ENCODE results near the gene APOOL. TPM values are rescaled to one million over a fixed set of nuclear protein-coding genes. Genes with fewer than 3 reads are reported as not detected.
"Not testable (repeated sequence)": the region's sequence is repeated elsewhere in the genome, so short reads cannot be mapped to it uniquely, and the experiment has no call there.

The APOOL gene
- total RNA-seq, 1 experiment from 2014 or later = 11.0 TPM

GRCh38 chrX:85052205-85052604, 48.5 kb downstream of the APOOL start:
- no peaks in the 10 kb centered on the region for H3K36me3 ChIP-seq
- no peaks in the 10 kb centered on the region for H3K9me3 ChIP-seq
- H3K27me3 ChIP-seq = no peaks in the 10 kb centered on the region
- no peak overlapping the region for H3K4me3 ChIP-seq
- no peak for DNase-seq

DNA sequence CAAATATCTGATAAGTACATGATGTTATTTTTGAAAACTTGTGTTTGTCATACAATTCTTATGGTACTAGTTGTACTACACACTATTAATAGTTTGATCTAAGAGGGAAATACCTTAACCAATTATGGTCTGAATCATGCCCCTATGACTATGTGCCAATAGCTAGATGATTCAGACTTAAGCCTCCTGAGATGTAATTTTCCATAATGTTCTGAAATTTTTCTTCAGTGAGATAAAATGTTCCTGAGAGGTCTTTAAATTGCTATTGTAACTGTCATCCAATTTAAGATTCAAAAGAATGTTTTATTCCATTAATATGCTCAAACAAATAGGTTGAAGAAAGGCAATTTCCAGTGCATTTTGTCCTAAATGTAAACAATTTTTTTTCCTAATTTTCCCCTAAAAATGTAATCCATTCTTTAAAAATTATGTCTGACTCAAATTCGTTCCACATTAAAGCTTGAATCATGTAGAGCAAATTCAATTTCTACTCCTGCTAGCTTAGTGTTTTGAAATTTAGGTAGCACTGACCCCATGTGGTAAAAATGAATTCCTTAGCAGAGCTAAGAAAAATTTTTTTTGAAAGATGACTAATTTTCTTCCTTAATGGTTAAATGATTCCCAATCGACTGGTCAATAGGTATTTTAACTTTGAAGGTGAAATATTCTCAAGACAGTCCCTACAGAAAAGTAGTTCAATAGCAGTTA, 49.1 kb downstream of the APOOL start:
- DNase-seq = no peak
- Histone ChIP-seq H3K4me3 (no peak overlapping the region), H3K27me3 (no peaks in the 10 kb centered on the region), H3K36me3 (no peaks in the 10 kb centered on the region), H3K9me3 (no peaks in the 10 kb centered on the region)

- no peak overlapping the region for H3K4me3 ChIP-seq
- DNase-seq = no peak
- H3K36me3 ChIP-seq = no peaks in the 10 kb centered on the region
- H3K27me3 ChIP-seq = no peaks in the 10 kb centered on the region
- no peaks in the 10 kb centered on the region for H3K9me3 ChIP-seq
These were observed 62.0 kb downstream of the APOOL start for GRCh38 chrX:85065512-85066198.

DNA sequence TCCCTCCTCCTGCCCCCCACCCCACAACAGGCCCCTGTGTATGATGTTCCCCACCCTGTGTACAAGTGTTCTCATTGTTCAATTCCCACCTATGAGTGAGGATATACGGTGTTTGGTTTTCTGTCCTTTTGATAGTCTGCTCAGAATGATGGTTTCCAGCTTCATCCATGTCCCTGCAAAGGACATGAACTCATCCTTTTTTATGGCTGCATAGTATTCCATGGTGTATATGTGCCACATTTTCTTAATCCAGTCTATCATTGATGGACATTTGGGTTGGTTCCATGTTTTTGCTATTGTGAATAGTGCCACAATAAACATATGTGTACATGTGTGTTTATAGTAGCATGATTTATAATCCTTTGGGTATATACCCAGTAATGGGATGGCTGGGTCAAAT, 73.6 kb downstream of the APOOL start:
- H3K27me3 ChIP-seq, H3K36me3 ChIP-seq, DNase-seq, H3K9me3 ChIP-seq, H3K4me3 ChIP-seq: not testable (repeated sequence)

DNA sequence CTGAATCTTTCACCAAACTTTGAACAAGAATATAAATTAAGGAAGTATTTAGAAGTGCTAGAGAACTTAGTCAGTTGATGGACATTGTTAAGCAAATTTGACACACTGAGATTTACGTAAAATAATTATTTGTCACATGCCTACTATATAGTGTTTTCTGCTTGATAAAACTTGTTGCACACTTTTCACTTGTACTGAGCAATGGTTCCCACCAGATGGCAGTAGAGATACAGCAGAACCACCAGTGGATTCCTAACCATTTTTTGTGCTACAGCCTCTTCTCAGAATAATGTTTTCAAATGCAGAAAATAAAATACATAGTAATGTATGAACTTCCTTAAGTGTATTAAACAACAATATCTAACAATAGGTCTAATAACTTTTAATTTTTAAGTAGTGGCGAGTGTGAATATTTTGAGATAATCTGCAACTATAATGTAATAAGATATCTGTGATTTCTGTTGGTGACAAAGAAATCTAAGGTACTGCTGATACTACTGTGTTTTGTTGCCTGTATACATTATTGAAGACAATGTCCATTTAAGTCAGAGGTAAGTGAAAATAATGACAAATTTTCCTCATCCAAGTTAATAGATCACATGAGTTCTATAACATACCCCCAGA, 81.2 kb downstream of the APOOL start:
- Histone ChIP-seq H3K4me3 (no peak overlapping the region), H3K9me3 (no peaks in the 10 kb centered on the region), H3K27me3 (no peaks in the 10 kb centered on the region), H3K36me3 (no peaks in the 10 kb centered on the region)
- DNase-seq = no peak

DNA sequence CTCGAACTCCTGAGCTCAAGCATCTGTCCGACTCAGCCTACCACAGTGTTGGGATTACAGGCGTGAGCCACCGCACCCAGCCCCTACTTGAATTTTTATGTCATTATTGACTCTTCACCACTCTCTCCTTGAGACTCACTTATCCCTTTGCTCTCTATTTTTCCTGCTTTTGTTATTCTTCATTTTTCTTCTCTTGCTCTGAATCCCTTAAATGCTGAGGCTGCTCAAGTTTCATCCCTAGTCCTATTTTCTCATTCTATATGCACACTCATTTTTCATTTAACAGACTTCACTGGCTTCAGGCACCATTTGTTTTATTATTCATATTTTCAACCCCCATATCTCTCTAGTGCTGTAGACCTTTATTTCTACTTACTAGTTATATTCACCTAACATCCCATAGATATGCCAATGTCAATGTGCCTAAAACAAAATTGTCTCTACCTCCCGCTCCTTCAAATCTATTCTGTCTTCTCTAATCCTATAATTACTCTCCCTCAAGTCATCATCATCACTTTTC, 85.7 kb downstream of the APOOL start:
- Histone ChIP-seq H3K36me3 (no peaks in the 10 kb centered on the region), H3K4me3 (no peak overlapping the region), H3K27me3 (no peaks in the 10 kb centered on the region), H3K9me3 (no peaks in the 10 kb centered on the region)
- DNase-seq = no peak

- Histone ChIP-seq H3K36me3 (no peaks in the 10 kb centered on the region), H3K9me3 (no peaks in the 10 kb centered on the region), H3K4me3 (no peak overlapping the region), H3K27me3 (no peaks in the 10 kb centered on the region; the same call in 1 of the 2 replicates)
- DNase-seq = peak; percentile 81
These were observed 103.7 kb downstream of the APOOL start for GRCh38 chrX:85107407-85107806.

- Histone ChIP-seq H3K9me3 (no peaks in the 10 kb centered on the region), H3K27me3 (no peaks in the 10 kb centered on the region), H3K4me3 (no peak overlapping the region), H3K36me3 (no peaks in the 10 kb centered on the region)
- DNase-seq = peak; percentile 6
These were observed 104.5 kb downstream of the APOOL start for GRCh38 chrX:85108165-85108564.

DNA sequence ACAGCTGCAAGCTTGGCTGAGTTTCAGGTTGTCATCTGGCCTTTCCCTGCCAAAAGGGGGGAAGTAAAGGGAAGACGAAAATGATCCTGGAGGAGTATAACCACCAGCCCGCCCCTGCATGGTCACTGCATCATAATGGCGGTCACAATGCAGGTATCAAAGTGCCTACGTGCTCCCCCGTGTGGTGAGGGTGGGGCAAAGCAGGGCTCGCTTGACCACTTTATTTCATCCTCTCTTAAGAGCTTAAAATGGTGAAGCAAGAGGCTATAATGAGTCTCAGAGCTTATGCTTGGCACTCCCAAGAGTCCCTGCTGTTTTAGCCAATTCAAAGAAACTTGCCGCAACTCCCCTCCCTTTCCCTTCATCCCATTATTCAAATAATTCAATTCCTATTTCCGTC, 105.6 kb downstream of the APOOL start:
- Histone ChIP-seq H3K27me3 (no peaks in the 10 kb centered on the region), H3K4me3 (no peak overlapping the region), H3K9me3 (no peaks in the 10 kb centered on the region), H3K36me3 (no peaks in the 10 kb centered on the region)
- no peak for DNase-seq

DNA sequence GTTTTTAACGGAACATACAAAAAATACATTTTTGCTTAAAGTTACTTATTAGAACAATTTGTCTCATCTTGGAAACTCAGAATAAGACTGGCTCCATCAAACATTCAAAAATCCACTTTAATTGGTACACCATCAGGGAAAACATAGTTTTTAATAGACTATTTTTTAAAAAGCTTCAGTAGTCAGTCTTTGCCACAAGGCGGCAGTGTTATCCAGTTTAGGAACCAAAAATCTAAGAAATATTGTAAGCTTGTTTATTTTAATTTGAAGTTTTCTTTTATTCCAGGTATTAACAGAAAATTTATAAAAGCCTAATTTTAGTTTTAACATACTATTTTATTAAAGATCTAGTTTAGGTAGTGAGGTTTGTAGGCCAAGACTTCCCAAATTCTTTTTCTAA, 107.7 kb downstream of the APOOL start:
- no peak overlapping the region for H3K4me3 ChIP-seq
- no peaks in the 10 kb centered on the region for H3K36me3 ChIP-seq
- DNase-seq = no peak
- no peaks in the 10 kb centered on the region for H3K27me3 ChIP-seq
- H3K9me3 ChIP-seq = no peaks in the 10 kb centered on the region

DNA sequence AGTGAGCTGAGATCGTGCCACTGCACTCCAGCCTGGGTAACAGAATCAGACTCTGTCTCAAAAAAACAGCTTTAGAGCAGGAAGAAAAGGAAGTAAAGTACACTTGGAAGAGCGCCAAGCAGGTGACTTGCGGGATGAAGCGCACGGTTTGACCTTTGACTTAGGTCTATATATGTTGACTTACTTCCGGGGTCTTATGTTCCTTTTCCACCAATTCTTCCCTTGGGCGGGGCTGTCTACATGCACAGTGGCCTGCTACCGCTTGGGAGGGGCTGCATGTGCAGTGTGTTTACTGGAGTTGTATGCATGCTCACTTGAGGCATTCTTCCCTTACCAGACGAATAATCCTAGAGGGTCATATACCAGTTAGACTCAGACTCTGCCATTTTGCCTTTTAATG, 108.6 kb downstream of the APOOL start:
- Histone ChIP-seq H3K9me3 (no peaks in the 10 kb centered on the region), H3K36me3 (no peaks in the 10 kb centered on the region), H3K4me3 (no peak overlapping the region), H3K27me3 (no peaks in the 10 kb centered on the region)
- no peak for DNase-seq

DNA sequence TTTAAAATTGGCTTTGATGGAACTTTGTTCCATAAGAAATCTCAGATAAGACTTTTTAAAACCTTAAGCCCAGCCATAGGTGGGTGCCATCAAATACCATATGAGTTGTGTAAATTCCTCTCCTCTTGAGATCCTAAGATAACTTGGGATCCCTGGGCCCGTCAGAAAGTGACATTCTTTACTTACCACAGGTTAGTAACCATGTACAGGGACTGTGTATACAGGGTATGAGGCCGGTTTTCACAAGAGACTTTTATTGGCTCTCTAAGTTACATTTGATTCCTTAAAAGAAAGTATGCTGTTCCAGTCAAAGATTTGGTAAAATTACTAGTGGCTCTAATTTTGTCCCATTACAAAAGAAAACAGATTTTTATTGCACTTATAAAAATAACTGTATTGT, 110.1 kb downstream of the APOOL start:
- no peak for DNase-seq
- Histone ChIP-seq H3K36me3 (no peaks in the 10 kb centered on the region), H3K9me3 (no peaks in the 10 kb centered on the region), H3K27me3 (no peaks in the 10 kb centered on the region), H3K4me3 (no peak overlapping the region)

DNA sequence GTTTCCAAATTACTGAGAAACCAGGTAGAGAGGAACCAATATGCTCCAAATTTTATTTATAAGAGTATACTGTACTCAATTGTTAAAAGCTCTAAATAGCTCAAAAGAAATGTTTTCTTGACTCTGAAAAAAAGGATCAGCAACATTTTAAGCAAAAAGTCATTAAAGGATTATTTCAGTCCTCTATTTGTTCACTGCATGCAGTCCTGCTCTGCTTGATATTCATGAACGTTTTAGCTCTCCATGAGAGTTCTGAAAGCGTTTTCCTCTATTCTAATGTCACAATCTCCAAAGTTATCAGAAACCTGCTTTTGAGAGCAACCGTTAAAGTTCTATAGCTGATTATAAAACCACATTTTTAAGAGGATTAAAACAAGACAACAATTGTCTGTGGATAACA, 110.5 kb downstream of the APOOL start:
- Histone ChIP-seq H3K9me3 (no peaks in the 10 kb centered on the region), H3K36me3 (no peaks in the 10 kb centered on the region), H3K4me3 (no peak overlapping the region), H3K27me3 (no peaks in the 10 kb centered on the region)
- no peak for DNase-seq

DNA sequence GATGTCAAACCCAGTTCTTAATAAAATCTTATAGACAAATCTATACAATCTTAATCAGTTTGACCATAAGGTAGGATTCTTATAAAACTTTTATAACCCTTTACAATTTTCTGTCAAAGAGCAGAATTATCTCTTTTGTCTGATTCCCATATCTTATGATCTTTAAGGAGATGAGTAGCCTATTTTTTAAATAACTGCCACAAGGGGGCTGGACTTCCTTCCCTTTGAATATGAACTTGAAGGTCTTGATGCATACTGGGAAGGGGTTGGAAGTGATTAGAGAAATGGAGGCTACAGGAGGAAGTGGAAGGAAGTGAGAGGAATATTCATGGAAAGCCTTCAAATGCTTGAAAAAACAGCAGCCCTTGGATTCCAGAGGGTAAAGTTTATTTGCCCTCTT, 111.1 kb downstream of the APOOL start:
- Histone ChIP-seq H3K36me3 (no peaks in the 10 kb centered on the region), H3K4me3 (no peak overlapping the region), H3K27me3 (no peaks in the 10 kb centered on the region), H3K9me3 (no peaks in the 10 kb centered on the region)
- no peak for DNase-seq

DNA sequence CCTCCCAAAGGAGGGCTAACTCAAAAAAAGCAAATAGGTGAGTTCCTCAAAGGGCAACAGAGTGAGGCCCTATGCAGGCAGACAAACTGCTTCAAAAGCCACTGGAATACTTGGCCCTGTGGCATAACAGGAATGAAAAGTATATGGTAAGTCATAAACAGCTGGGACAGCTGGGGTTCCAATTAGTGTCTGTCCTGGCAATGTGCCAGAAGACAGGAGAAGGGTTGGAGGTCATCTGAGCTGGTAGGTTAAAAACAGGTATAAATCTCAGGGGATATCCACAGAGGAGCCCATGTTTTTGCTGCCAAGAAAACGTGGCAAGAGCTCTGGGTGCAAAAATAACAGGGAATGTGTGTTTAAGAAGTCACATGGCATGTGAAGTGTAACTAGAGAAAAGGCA, 111.6 kb downstream of the APOOL start:
- no peak for DNase-seq
- no peaks in the 10 kb centered on the region for H3K9me3 ChIP-seq
- H3K27me3 ChIP-seq = no peaks in the 10 kb centered on the region
- H3K4me3 ChIP-seq = no peak overlapping the region
- no peaks in the 10 kb centered on the region for H3K36me3 ChIP-seq

GRCh38 chrX:85136409-85136808, 132.7 kb downstream of the APOOL start:
- Histone ChIP-seq H3K9me3 (no peaks in the 10 kb centered on the region), H3K27me3 (no peaks in the 10 kb centered on the region), H3K36me3 (no peaks in the 10 kb centered on the region), H3K4me3 (no peak overlapping the region)
- DNase-seq = no peak

- Histone ChIP-seq H3K4me3 (no peak overlapping the region), H3K9me3 (no peaks in the 10 kb centered on the region), H3K27me3 (no peaks in the 10 kb centered on the region), H3K36me3 (no peaks in the 10 kb centered on the region)
- DNase-seq = no peak
These were observed 135.7 kb downstream of the APOOL start for GRCh38 chrX:85139422-85139821.

DNA sequence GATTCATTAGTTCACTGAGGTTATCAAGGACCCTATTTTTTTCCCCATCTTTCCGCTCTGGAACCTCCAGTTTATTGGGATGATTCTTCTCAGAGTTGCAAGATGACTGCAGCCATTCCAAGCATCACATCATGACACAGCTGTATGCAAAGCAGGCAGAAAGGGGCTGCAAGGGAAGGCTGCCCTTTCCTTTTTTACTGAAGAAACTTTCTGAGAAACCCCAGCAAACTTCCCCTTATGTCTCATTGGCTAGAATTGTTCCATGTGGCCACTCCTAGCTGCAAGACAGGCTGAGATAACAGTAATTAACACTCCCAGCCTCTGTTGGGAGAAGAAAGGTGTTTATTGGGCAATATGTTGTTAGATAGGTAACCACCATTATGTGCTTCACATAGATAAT, 137.3 kb downstream of the APOOL start:
- Histone ChIP-seq H3K27me3 (no peaks in the 10 kb centered on the region), H3K36me3 (no peaks in the 10 kb centered on the region), H3K9me3 (no peaks in the 10 kb centered on the region), H3K4me3 (no peak overlapping the region)
- DNase-seq = no peak

Measured in MG63 (cell line).